Measurements from ENCODE around the gene TXNDC11. TPM values are rescaled to one million over a fixed set of nuclear protein-coding genes. Genes with fewer than 3 reads are reported as not detected.

TXNDC11 gene
- total RNA-seq, 1 experiment from 2014 or later = 11.1 TPM

DNA sequence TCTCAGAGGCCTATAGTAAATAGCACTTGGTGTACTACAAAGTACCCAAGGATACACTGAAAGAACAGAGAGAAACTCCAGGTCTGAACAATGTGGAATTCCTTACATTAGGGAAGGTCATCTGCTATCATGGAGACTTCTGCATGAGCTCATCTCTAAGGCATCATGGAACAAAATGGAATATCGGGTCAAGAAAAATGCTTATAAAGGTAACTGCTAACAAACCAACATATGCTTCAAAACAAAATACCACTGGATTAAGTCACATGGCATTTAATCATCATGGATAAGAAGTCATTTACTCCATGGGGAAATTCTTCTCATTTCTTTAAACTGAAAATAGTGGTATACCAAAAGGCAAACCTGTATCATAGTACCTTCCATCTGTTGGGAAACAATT, 34.2 kb downstream of the TXNDC11 start (continued):
- TF ChIP-seq, protein P1, sequence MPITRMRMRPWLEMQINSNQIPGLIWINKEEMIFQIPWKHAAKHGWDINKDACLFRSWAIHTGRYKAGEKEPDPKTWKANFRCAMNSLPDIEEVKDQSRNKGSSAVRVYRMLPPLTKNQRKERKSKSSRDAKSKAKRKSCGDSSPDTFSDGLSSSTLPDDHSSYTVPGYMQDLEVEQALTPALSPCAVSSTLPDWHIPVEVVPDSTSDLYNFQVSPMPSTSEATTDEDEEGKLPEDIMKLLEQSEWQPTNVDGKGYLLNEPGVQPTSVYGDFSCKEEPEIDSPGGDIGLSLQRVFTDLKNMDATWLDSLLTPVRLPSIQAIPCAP (CRISPR knock-in tag; IDR thresholded peaks at IDR 0.05) = no peak
- no peak for TF ChIP-seq TEAD1 (CRISPR knock-in tag; IDR thresholded peaks at IDR 0.05)
- no peak for TF ChIP-seq KAT7 (CRISPR knock-in tag; IDR thresholded peaks at IDR 0.05; ENCODE audit: borderline replicate concordance)
- TF ChIP-seq RORB (CRISPR knock-in tag; IDR thresholded peaks at IDR 0.05) = no peak
- TF ChIP-seq ZNF416 (CRISPR knock-in tag; IDR thresholded peaks at IDR 0.05) = no peak
- TF ChIP-seq RELA (CRISPR knock-in tag; IDR thresholded peaks at IDR 0.05; ENCODE audit: borderline replicate concordance) = no peak
- TF ChIP-seq FOXJ3 (CRISPR knock-in tag; IDR thresholded peaks at IDR 0.05; ENCODE audit: borderline replicate concordance) = no peak

DNA sequence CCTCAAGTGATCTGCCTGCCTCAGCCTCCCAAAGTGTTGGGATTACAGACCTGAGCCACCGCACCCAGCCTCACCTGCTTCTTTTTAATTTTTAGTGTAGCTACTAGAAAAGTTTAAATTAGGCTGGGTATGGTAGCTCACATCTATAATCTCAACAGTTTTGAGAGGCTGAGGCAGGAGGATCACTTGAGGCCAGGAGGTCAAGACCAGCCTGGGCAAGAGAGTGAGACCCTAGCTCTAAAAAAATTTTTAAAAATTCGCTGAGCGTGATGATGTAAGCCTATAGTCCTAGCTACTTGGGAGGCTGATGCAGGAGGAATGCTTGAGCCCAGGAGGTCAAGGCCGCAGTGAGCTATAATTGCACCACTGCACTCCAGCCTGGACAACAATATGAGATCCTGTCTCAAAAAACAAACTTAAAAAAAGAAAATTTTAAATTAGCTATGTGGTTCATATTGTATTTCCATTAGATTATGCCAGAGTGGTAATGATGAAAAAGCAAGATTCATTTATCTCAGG, 34.9 kb downstream of the TXNDC11 start:
- Mint-ChIP-seq H3K4me1 (no peaks in the 10 kb centered on the region), H3K27me3 (ENCODE audit: low read depth) (no peaks in the 10 kb centered on the region), H3K36me3 (no peaks in the 10 kb centered on the region; the same call in 1 of the 2 replicates), H3K4me3 (no peak overlapping the region), H3K9me3 (no peaks in the 10 kb centered on the region), H3K27ac (no peak overlapping the region)
- ATAC-seq = no peak
- POLR2A ChIA-PET = no interaction called here
- CTCF ChIA-PET = interaction anchor here (1.1 to 1.4 kb wide), 2 partner anchors 10 to 360 kb away, joined by 3 to 4 read pairs; no protein-coding TSS in a partner anchor
- no peak for DNase-seq (ENCODE audit: low spot score)
- TF ChIP-seq, protein P2, sequence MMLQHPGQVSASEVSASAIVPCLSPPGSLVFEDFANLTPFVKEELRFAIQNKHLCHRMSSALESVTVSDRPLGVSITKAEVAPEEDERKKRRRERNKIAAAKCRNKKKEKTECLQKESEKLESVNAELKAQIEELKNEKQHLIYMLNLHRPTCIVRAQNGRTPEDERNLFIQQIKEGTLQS (CRISPR knock-in tag; conservative IDR thresholded peaks at IDR 0.05) = no peak
- TF ChIP-seq NR1H2 (CRISPR knock-in tag; IDR thresholded peaks at IDR 0.05) (no peak), TCF7 (CRISPR knock-in tag; IDR thresholded peaks at IDR 0.05; ENCODE audit: low read depth) (no peak), MYBL2 (CRISPR knock-in tag; IDR thresholded peaks at IDR 0.05) (no peak), NFATC4 (CRISPR knock-in tag; IDR thresholded peaks at IDR 0.05) (no peak), TP53 (CRISPR knock-in tag; IDR thresholded peaks at IDR 0.05) (no peak), SMAD4 (CRISPR knock-in tag; IDR thresholded peaks at IDR 0.05) (no peak), SP1 (CRISPR knock-in tag; conservative IDR thresholded peaks at IDR 0.05) (no peak)
- TF ChIP-seq, protein P3, sequence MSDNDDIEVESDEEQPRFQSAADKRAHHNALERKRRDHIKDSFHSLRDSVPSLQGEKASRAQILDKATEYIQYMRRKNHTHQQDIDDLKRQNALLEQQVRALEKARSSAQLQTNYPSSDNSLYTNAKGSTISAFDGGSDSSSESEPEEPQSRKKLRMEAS (CRISPR knock-in tag; IDR thresholded peaks at IDR 0.05) = no peak
- TF ChIP-seq, protein P4, sequence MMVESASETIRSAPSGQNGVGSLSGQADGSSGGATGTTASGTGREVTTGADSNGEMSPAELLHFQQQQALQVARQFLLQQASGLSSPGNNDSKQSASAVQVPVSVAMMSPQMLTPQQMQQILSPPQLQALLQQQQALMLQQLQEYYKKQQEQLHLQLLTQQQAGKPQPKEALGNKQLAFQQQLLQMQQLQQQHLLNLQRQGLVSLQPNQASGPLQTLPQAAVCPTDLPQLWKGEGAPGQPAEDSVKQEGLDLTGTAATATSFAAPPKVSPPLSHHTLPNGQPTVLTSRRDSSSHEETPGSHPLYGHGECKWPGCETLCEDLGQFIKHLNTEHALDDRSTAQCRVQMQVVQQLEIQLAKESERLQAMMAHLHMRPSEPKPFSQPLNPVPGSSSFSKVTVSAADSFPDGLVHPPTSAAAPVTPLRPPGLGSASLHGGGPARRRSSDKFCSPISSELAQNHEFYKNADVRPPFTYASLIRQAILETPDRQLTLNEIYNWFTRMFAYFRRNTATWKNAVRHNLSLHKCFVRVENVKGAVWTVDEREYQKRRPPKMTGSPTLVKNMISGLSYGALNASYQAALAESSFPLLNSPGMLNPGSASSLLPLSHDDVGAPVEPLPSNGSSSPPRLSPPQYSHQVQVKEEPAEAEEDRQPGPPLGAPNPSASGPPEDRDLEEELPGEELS (CRISPR knock-in tag; IDR thresholded peaks at IDR 0.05) = no peak
- TF ChIP-seq, protein P5, sequence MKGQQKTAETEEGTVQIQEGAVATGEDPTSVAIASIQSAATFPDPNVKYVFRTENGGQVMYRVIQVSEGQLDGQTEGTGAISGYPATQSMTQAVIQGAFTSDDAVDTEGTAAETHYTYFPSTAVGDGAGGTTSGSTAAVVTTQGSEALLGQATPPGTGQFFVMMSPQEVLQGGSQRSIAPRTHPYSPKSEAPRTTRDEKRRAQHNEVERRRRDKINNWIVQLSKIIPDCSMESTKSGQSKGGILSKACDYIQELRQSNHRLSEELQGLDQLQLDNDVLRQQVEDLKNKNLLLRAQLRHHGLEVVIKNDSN (CRISPR knock-in tag; IDR thresholded peaks at IDR 0.05) = no peak
- TF ChIP-seq, protein P6, sequence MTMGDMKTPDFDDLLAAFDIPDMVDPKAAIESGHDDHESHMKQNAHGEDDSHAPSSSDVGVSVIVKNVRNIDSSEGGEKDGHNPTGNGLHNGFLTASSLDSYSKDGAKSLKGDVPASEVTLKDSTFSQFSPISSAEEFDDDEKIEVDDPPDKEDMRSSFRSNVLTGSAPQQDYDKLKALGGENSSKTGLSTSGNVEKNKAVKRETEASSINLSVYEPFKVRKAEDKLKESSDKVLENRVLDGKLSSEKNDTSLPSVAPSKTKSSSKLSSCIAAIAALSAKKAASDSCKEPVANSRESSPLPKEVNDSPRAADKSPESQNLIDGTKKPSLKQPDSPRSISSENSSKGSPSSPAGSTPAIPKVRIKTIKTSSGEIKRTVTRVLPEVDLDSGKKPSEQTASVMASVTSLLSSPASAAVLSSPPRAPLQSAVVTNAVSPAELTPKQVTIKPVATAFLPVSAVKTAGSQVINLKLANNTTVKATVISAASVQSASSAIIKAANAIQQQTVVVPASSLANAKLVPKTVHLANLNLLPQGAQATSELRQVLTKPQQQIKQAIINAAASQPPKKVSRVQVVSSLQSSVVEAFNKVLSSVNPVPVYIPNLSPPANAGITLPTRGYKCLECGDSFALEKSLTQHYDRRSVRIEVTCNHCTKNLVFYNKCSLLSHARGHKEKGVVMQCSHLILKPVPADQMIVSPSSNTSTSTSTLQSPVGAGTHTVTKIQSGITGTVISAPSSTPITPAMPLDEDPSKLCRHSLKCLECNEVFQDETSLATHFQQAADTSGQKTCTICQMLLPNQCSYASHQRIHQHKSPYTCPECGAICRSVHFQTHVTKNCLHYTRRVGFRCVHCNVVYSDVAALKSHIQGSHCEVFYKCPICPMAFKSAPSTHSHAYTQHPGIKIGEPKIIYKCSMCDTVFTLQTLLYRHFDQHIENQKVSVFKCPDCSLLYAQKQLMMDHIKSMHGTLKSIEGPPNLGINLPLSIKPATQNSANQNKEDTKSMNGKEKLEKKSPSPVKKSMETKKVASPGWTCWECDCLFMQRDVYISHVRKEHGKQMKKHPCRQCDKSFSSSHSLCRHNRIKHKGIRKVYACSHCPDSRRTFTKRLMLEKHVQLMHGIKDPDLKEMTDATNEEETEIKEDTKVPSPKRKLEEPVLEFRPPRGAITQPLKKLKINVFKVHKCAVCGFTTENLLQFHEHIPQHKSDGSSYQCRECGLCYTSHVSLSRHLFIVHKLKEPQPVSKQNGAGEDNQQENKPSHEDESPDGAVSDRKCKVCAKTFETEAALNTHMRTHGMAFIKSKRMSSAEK (CRISPR knock-in tag; IDR thresholded peaks at IDR 0.05; ENCODE audit: borderline replicate concordance) = no peak
- TF ChIP-seq, protein P7, sequence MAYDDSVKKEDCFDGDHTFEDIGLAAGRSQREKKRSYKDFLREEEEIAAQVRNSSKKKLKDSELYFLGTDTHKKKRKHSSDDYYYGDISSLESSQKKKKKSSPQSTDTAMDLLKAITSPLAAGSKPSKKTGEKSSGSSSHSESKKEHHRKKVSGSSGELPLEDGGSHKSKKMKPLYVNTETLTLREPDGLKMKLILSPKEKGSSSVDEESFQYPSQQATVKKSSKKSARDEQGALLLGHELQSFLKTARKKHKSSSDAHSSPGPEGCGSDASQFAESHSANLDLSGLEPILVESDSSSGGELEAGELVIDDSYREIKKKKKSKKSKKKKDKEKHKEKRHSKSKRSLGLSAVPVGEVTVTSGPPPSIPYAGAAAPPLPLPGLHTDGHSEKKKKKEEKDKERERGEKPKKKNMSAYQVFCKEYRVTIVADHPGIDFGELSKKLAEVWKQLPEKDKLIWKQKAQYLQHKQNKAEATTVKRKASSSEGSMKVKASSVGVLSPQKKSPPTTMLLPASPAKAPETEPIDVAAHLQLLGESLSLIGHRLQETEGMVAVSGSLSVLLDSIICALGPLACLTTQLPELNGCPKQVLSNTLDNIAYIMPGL (CRISPR knock-in tag; IDR thresholded peaks at IDR 0.05) = no peak
- TF ChIP-seq, protein P8, sequence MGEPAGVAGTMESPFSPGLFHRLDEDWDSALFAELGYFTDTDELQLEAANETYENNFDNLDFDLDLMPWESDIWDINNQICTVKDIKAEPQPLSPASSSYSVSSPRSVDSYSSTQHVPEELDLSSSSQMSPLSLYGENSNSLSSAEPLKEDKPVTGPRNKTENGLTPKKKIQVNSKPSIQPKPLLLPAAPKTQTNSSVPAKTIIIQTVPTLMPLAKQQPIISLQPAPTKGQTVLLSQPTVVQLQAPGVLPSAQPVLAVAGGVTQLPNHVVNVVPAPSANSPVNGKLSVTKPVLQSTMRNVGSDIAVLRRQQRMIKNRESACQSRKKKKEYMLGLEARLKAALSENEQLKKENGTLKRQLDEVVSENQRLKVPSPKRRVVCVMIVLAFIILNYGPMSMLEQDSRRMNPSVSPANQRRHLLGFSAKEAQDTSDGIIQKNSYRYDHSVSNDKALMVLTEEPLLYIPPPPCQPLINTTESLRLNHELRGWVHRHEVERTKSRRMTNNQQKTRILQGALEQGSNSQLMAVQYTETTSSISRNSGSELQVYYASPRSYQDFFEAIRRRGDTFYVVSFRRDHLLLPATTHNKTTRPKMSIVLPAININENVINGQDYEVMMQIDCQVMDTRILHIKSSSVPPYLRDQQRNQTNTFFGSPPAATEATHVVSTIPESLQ (CRISPR knock-in tag; IDR thresholded peaks at IDR 0.05) = no peak
- TF ChIP-seq, protein P9, sequence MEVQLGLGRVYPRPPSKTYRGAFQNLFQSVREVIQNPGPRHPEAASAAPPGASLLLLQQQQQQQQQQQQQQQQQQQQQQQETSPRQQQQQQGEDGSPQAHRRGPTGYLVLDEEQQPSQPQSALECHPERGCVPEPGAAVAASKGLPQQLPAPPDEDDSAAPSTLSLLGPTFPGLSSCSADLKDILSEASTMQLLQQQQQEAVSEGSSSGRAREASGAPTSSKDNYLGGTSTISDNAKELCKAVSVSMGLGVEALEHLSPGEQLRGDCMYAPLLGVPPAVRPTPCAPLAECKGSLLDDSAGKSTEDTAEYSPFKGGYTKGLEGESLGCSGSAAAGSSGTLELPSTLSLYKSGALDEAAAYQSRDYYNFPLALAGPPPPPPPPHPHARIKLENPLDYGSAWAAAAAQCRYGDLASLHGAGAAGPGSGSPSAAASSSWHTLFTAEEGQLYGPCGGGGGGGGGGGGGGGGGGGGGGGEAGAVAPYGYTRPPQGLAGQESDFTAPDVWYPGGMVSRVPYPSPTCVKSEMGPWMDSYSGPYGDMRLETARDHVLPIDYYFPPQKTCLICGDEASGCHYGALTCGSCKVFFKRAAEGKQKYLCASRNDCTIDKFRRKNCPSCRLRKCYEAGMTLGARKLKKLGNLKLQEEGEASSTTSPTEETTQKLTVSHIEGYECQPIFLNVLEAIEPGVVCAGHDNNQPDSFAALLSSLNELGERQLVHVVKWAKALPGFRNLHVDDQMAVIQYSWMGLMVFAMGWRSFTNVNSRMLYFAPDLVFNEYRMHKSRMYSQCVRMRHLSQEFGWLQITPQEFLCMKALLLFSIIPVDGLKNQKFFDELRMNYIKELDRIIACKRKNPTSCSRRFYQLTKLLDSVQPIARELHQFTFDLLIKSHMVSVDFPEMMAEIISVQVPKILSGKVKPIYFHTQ (CRISPR knock-in tag; IDR thresholded peaks at IDR 0.05) = no peak
